Right lung (tissue), 5 donors: ENCODE measurements around the gene HCAR1. TPM values are rescaled to one million over a fixed set of nuclear protein-coding genes. Genes with fewer than 3 reads are reported as not detected.

Experiments used
- polyA plus RNA-seq, 5 donors: library from polyadenylated mRNA; unstranded; fragments of 120-200 nt; gene quantifications; one replicate each; pipeline versions ENCODE4 v1.2.1 to v1.2.3, GENCODE V29; 2013; ENCODE audit warnings: inconsistent platforms in 1 of 5, low replicate concordance in 1 of 5; ENCODE audit not compliant: insufficient read length in 5 of 5, insufficient read depth in 1 of 5

HCAR1 gene
- polyA plus RNA-seq, 5 donors: 0.23 to 0.49 (median 0.38) TPM

Other genes with a start within 250 kb of the HCAR1 start
- 10 to 100 TPM; 41.5 to 60.1 (median 47.3) TPM for gene ZCCHC8, start 229.9 kb downstream of the HCAR1 start, polyA plus RNA-seq
- 100 to 1,000 TPM; 163 to 242 (median 223) TPM for gene RSRC2, start 203.9 kb downstream of the HCAR1 start, polyA plus RNA-seq
- 10 to 100 TPM; 33.8 to 71.3 (median 55.2) TPM for gene KNTC1, start 203.6 kb downstream of the HCAR1 start, polyA plus RNA-seq
- gene HCAR2, start 27.5 kb downstream of the HCAR1 start, polyA plus RNA-seq: under 1 TPM in 4 of 5 donors, not detected in 1; 0.09 to 0.30 (median 0.21) TPM
- under 1 TPM; 0.09 to 0.10 (median 0.09) TPM for gene HCAR3, start 14.0 kb downstream of the HCAR1 start, polyA plus RNA-seq
- gene DENR, start 22.0 kb upstream of the HCAR1 start, polyA plus RNA-seq: 10 to 100 TPM; 76.3 to 92.5 (median 89.4) TPM
- gene CCDC62, start 43.7 kb upstream of the HCAR1 start, polyA plus RNA-seq: under 1 TPM; 0.35 to 0.75 (median 0.44) TPM
- 10 to 100 TPM; 21.6 to 31.7 (median 27.4) TPM for gene HIP1R, start 104.6 kb upstream of the HCAR1 start, polyA plus RNA-seq
- 10 to 100 TPM; 21.1 to 33.0 (median 24.2) TPM for gene VPS37B, start 165.3 kb upstream of the HCAR1 start, polyA plus RNA-seq
- gene ABCB9, start 235.6 kb upstream of the HCAR1 start, polyA plus RNA-seq: 10 to 100 TPM in 2 of 5 donors, 1 to 10 TPM in 3; 6.9 to 11.5 (median 9.0) TPM
- gene OGFOD2, start 244.4 kb upstream of the HCAR1 start, polyA plus RNA-seq: 10 to 100 TPM; 15.1 to 23.7 (median 16.8) TPM
- 100 to 1,000 TPM; 139 to 250 (median 155) TPM for gene ARL6IP4, start 249.8 kb upstream of the HCAR1 start, polyA plus RNA-seq